ENCODE results near the gene HOOK2. TPM values are rescaled to one million over a fixed set of nuclear protein-coding genes. Genes with fewer than 3 reads are reported as not detected.

Gene HOOK2
- polyA plus RNA-seq, 1 donor from 2014 or later, result 28.4 TPM

DNA sequence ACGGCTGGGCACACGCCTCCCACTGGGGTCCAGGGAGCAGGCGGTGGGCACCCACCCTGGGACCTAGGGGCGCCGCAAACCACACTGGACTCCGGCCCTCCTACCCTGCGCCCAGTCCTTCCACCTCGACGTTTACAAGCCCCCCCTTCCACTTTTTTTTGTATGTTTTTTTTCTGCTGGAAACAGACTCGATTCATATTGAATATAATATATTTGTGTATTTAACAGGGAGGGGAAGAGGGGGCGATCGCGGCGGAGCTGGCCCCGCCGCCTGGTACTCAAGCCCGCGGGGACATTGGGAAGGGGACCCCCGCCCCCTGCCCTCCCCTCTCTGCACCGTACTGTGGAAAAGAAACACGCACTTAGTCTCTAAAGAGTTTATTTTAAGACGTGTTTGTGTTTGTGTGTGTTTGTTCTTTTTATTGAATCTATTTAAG lies 17.5 kb upstream of the HOOK2 start:
- no peaks in the 10 kb centered on the region for H3K79me2 ChIP-seq (replicated peaks; ENCODE audit: insufficient read depth, low read length)
- TF ChIP-seq RAD21 (conservative IDR thresholded peaks at IDR 0.05), result no peak
- no peak for TF ChIP-seq EP300 (conservative IDR thresholded peaks at IDR 0.05; ENCODE audit: poor library complexity, severe bottlenecking)
- TF ChIP-seq TAF1 (IDR thresholded peaks at IDR 0.05; ENCODE audit: low read depth), result no peak
- no peak for TF ChIP-seq SMC3 (conservative IDR thresholded peaks at IDR 0.05; ENCODE audit: poor library complexity)
- TF ChIP-seq, protein P1, sequence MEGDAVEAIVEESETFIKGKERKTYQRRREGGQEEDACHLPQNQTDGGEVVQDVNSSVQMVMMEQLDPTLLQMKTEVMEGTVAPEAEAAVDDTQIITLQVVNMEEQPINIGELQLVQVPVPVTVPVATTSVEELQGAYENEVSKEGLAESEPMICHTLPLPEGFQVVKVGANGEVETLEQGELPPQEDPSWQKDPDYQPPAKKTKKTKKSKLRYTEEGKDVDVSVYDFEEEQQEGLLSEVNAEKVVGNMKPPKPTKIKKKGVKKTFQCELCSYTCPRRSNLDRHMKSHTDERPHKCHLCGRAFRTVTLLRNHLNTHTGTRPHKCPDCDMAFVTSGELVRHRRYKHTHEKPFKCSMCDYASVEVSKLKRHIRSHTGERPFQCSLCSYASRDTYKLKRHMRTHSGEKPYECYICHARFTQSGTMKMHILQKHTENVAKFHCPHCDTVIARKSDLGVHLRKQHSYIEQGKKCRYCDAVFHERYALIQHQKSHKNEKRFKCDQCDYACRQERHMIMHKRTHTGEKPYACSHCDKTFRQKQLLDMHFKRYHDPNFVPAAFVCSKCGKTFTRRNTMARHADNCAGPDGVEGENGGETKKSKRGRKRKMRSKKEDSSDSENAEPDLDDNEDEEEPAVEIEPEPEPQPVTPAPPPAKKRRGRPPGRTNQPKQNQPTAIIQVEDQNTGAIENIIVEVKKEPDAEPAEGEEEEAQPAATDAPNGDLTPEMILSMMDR (IDR thresholded peaks at IDR 0.05; ENCODE audit: poor library complexity, severe bottlenecking), result no peak
- TF ChIP-seq, protein P2, sequence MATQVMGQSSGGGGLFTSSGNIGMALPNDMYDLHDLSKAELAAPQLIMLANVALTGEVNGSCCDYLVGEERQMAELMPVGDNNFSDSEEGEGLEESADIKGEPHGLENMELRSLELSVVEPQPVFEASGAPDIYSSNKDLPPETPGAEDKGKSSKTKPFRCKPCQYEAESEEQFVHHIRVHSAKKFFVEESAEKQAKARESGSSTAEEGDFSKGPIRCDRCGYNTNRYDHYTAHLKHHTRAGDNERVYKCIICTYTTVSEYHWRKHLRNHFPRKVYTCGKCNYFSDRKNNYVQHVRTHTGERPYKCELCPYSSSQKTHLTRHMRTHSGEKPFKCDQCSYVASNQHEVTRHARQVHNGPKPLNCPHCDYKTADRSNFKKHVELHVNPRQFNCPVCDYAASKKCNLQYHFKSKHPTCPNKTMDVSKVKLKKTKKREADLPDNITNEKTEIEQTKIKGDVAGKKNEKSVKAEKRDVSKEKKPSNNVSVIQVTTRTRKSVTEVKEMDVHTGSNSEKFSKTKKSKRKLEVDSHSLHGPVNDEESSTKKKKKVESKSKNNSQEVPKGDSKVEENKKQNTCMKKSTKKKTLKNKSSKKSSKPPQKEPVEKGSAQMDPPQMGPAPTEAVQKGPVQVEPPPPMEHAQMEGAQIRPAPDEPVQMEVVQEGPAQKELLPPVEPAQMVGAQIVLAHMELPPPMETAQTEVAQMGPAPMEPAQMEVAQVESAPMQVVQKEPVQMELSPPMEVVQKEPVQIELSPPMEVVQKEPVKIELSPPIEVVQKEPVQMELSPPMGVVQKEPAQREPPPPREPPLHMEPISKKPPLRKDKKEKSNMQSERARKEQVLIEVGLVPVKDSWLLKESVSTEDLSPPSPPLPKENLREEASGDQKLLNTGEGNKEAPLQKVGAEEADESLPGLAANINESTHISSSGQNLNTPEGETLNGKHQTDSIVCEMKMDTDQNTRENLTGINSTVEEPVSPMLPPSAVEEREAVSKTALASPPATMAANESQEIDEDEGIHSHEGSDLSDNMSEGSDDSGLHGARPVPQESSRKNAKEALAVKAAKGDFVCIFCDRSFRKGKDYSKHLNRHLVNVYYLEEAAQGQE (IDR thresholded peaks at IDR 0.05; ENCODE audit: borderline replicate concordance), result no peak
- no peak for TF ChIP-seq POLR2AphosphoS5 (IDR thresholded peaks at IDR 0.05)
- no peak for TF ChIP-seq EZH2 (IDR thresholded peaks at IDR 0.05; ENCODE audit: borderline replicate concordance, insufficient read depth, low read length, poor library complexity, severe bottlenecking)
- H3K4me2 ChIP-seq (ENCODE audit: low read length), result peak overlapping the region; percentile 80
- no peaks in the 10 kb centered on the region for H4K20me1 ChIP-seq (ENCODE audit: insufficient read depth)
- H2AFZ ChIP-seq (ENCODE audit: low read depth, low read length), result no peak overlapping the region
- peak overlapping the region; percentile 87 for H3K4me3 ChIP-seq (ENCODE audit: low read length)
- peak overlapping the region; percentile 52 for H3K27ac ChIP-seq (ENCODE audit: low read length)
- H3K9me3 ChIP-seq (ENCODE audit: low read length), result no peaks in the 10 kb centered on the region
- H3K9ac ChIP-seq (ENCODE audit: low read length), result peak overlapping the region; percentile 82
- H3K27me3 ChIP-seq (ENCODE audit: insufficient read depth, low read depth, low read length), result peaks cover 29% of the 10 kb centered on the region
- no peaks in the 10 kb centered on the region for H3K9me2 ChIP-seq (ENCODE audit: insufficient read depth, low read length)
- H3F3A ChIP-seq (ENCODE audit: insufficient read depth, low read length, poor library complexity, severe bottlenecking), result no peaks in the 10 kb centered on the region
- no peaks in the 10 kb centered on the region for H3K36me3 ChIP-seq (ENCODE audit: insufficient read depth, low read length)

DNA sequence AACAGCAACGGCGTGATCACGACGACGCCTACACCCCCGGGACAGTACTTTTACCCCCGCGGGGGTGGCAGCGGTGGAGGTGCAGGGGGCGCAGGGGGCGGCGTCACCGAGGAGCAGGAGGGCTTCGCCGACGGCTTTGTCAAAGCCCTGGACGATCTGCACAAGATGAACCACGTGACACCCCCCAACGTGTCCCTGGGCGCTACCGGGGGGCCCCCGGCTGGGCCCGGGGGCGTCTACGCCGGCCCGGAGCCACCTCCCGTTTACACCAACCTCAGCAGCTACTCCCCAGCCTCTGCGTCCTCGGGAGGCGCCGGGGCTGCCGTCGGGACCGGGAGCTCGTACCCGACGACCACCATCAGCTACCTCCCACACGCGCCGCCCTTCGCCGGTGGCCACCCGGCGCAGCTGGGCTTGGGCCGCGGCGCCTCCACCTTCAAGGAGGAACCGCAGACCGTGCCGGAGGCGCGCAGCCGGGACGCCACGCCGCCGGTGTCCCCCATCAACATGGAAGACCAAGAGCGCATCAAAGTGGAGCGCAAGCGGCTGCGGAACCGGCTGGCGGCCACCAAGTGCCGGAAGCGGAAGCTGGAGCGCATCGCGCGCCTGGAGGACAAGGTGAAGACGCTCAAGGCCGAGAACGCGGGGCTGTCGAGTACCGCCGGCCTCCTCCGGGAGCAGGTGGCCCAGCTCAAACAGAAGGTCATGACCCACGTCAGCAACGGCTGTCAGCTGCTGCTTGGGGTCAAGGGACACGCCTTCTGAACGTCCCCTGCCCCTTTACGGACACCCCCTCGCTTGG lies 16.9 kb upstream of the HOOK2 start:
- no peak overlapping the region for H2AFZ ChIP-seq (ENCODE audit: low read depth, low read length)
- no peaks in the 10 kb centered on the region for H3K79me2 ChIP-seq (replicated peaks; ENCODE audit: insufficient read depth, low read length)
- H3F3A ChIP-seq (ENCODE audit: insufficient read depth, low read length, poor library complexity, severe bottlenecking), result no peaks in the 10 kb centered on the region
- H3K4me2 ChIP-seq (ENCODE audit: low read length), result peak overlapping the region; percentile 80
- H3K9me3 ChIP-seq (ENCODE audit: low read length), result no peaks in the 10 kb centered on the region
- H3K4me3 ChIP-seq (ENCODE audit: low read length), result peak overlapping the region; percentile 87
- no peaks in the 10 kb centered on the region for H4K20me1 ChIP-seq (ENCODE audit: insufficient read depth)
- peak overlapping the region; percentile 82 for H3K9ac ChIP-seq (ENCODE audit: low read length)
- peaks cover 29% of the 10 kb centered on the region for H3K27me3 ChIP-seq (ENCODE audit: insufficient read depth, low read depth, low read length)
- no peaks in the 10 kb centered on the region for H3K36me3 ChIP-seq (ENCODE audit: insufficient read depth, low read length)
- H3K9me2 ChIP-seq (ENCODE audit: insufficient read depth, low read length), result no peaks in the 10 kb centered on the region
- TF ChIP-seq RAD21 (conservative IDR thresholded peaks at IDR 0.05) (no peak), POLR2AphosphoS5 (IDR thresholded peaks at IDR 0.05) (peak; percentile 19), EP300 (conservative IDR thresholded peaks at IDR 0.05; ENCODE audit: poor library complexity, severe bottlenecking) (no peak), EZH2 (IDR thresholded peaks at IDR 0.05; ENCODE audit: borderline replicate concordance, insufficient read depth, low read length, poor library complexity, severe bottlenecking) (peak; percentile 26)
- H3K27ac ChIP-seq (ENCODE audit: low read length), result peak overlapping the region; percentile 52

Data from neural cell (in vitro differentiated cells).